Measurements from ENCODE around the gene CLCA4. TPM values are rescaled to one million over a fixed set of nuclear protein-coding genes. Genes with fewer than 3 reads are reported as not detected.

Gene CLCA4
- total and polyA plus RNA-seq, 2 of the 4 experiments (the other 2 are of a cell fraction), result not detected

- Histone ChIP-seq H3K9ac (ENCODE audit: low read depth, low read length) (no peak overlapping the region), H3K56ac (ENCODE audit: extremely low read depth, insufficient read depth, low read length) (no peak overlapping the region), H2BK20ac (ENCODE audit: low read depth, low read length) (no peak overlapping the region), H3K9me3 (ENCODE audit: control insufficient read depth, insufficient read depth, low read length) (no peaks in the 10 kb centered on the region), H4K8ac (ENCODE audit: low read depth in 2 of 2, low read length in 2 of 2) (no peak overlapping the region), H3K27me3 (ENCODE audit: control insufficient read depth, insufficient read depth, low read length) (peaks cover 3% of the 10 kb centered on the region; the same call in 1 of the 2 replicates), H4K91ac (ENCODE audit: insufficient read depth, low read depth, low read length) (no peak overlapping the region), H3K79me1 (ENCODE audit: low read depth in 1 of 2, low read length in 2 of 2) (no peaks in the 10 kb centered on the region), H3K4me1 (ENCODE audit: control insufficient read depth, insufficient read depth, low read length) (no peaks in the 10 kb centered on the region), H3K4me2 (ENCODE audit: low read depth, low read length) (no peak overlapping the region), H3K14ac (replicated peaks; ENCODE audit: low read depth, low read length) (no peak overlapping the region), H3K18ac (ENCODE audit: low read depth, low read length) (no peak overlapping the region), H3K4ac (ENCODE audit: low read depth, low read length) (no peak overlapping the region), H2BK120ac (ENCODE audit: low read depth, low read length) (no peak overlapping the region), H3K36me3 (ENCODE audit: control insufficient read depth, insufficient read depth, low read length) (no peaks in the 10 kb centered on the region), H2AFZ (replicated peaks; ENCODE audit: low read length, poor library complexity) (no peak overlapping the region), H2AK9ac (replicated peaks; ENCODE audit: low read depth, low read length, poor library complexity) (no peak overlapping the region), H4K5ac (ENCODE audit: low read depth, low read length) (no peak overlapping the region), H3K4me3 (ENCODE audit: insufficient read depth, low read depth, low read length) (no peak overlapping the region), H3K27ac (ENCODE audit: insufficient read depth, low read length) (no peak overlapping the region), H3K23ac (ENCODE audit: low read depth, low read length) (no peak overlapping the region), H2AK5ac (ENCODE audit: low read depth, low read length) (no peak overlapping the region), H2BK5ac (ENCODE audit: low read depth, low read length, poor library complexity, severe bottlenecking) (no peak overlapping the region), H2BK15ac (ENCODE audit: low read depth, low read length) (no peak overlapping the region), H3K9me1 (ENCODE audit: insufficient read depth, low read length) (no peaks in the 10 kb centered on the region), H4K20me1 (ENCODE audit: insufficient read depth, low read length) (no peaks in the 10 kb centered on the region)
- in situ Hi-C loops (cut with MboI; ENCODE audit: low sequenced_read_pairs) (no loop called here), dilution Hi-C loops (cut with HindIII; ENCODE audit: low sequenced_read_pairs, unreplicated experiment) (no loop called here), intact Hi-C loops (cut with micrococcal nuclease) (no loop called here)
- no peak for DNase-seq
- ChIA-PET POLR2A (ENCODE audit: unreplicated experiment) (no interaction called here), CTCF (interaction anchor here (1.0 kb wide), 1 partner anchor 74 kb away, joined by 3 read pairs; no protein-coding TSS in a partner anchor)
- WGBS, 2 experiments (ENCODE audit: extremely low coverage in 2 of 2, insufficient read length in 1 of 2), result no CpG with 5 or more reads among the region's 1 CpG
- ATAC-seq (ENCODE audit: low read depth), result no peak
- TF ChIP-seq FOS (IDR thresholded peaks at IDR 0.05; ENCODE audit: low read depth, low read length) (no peak), CTCF (conservative IDR thresholded peaks at IDR 0.05; ENCODE audit: low read depth, low read length) (no peak), RCOR1 (IDR thresholded peaks at IDR 0.05; ENCODE audit: insufficient replicate concordance, low read length) (no peak), MAZ (IDR thresholded peaks at IDR 0.05; ENCODE audit: borderline replicate concordance, low read depth, low read length) (no peak), USF2 (IDR thresholded peaks at IDR 0.05; ENCODE audit: low read depth, low read length) (no peak), BHLHE40 (IDR thresholded peaks at IDR 0.05; ENCODE audit: low read depth, low read length) (no peak), NFE2L2 (IDR thresholded peaks at IDR 0.05; ENCODE audit: low read depth, low read length) (no peak), POLR2A (IDR thresholded peaks at IDR 0.05; ENCODE audit: low read depth, low read length) (no peak)
- no TSS peak for BruUV-seq (replicated peaks)
Measured at GRCh38 chr1:86616871-86617270, 70.0 kb downstream of the CLCA4 start.
